ENCODE results near the gene LTB4R2. TPM values are rescaled to one million over a fixed set of nuclear protein-coding genes. Genes with fewer than 3 reads are reported as not detected.
A peak's percentile ranks its signal among the peaks of the same experiment; 100 is the strongest.

The LTB4R2 gene
- total RNA-seq, 2 donors from 2014 or later, result 15.2 to 21.8 TPM

DNA sequence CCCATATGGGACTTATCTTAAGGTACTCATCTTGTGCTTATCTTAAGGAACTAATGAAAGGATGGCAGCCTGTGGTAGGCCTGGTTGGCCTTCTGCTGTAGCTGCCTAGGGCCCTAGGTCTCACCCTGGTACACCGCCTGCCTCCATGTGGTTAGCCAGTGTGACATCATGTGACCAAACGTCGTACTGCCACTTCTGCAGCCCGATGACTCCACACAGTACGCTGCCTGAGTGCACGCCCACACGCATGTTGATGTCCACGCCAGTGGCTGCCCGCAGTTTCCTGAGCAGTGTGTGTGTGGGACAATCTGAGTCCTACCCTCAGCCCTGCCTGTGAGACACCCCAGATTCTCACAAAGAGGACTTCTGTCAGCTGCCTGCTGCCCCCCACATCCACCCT, 19.8 kb downstream of the LTB4R2 start:
- Histone ChIP-seq H3K4me1 (ENCODE audit: control insufficient read depth in 1 of 2, low read depth in 2 of 2) (peaks cover 22 to 32% of the 10 kb centered on the region in 2 donors), H3K27me3 (replicated peaks; ENCODE audit: insufficient read depth) (peaks cover 3% of the 10 kb centered on the region), H3K27ac (no peak overlapping the region), H3K4me3 (no peak overlapping the region), H3K9me3 (no peaks in the 10 kb centered on the region), H3K36me3 (no peaks in the 10 kb centered on the region)
- TF ChIP-seq, protein P1, sequence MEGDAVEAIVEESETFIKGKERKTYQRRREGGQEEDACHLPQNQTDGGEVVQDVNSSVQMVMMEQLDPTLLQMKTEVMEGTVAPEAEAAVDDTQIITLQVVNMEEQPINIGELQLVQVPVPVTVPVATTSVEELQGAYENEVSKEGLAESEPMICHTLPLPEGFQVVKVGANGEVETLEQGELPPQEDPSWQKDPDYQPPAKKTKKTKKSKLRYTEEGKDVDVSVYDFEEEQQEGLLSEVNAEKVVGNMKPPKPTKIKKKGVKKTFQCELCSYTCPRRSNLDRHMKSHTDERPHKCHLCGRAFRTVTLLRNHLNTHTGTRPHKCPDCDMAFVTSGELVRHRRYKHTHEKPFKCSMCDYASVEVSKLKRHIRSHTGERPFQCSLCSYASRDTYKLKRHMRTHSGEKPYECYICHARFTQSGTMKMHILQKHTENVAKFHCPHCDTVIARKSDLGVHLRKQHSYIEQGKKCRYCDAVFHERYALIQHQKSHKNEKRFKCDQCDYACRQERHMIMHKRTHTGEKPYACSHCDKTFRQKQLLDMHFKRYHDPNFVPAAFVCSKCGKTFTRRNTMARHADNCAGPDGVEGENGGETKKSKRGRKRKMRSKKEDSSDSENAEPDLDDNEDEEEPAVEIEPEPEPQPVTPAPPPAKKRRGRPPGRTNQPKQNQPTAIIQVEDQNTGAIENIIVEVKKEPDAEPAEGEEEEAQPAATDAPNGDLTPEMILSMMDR (IDR thresholded peaks at IDR 0.05), result no peak
- ATAC-seq (ENCODE audit: insufficient number of reproducible peaks, low FRiP score, low read depth), result no peak
- DNase-seq (ENCODE audit: low spot score), result no peak

DNA sequence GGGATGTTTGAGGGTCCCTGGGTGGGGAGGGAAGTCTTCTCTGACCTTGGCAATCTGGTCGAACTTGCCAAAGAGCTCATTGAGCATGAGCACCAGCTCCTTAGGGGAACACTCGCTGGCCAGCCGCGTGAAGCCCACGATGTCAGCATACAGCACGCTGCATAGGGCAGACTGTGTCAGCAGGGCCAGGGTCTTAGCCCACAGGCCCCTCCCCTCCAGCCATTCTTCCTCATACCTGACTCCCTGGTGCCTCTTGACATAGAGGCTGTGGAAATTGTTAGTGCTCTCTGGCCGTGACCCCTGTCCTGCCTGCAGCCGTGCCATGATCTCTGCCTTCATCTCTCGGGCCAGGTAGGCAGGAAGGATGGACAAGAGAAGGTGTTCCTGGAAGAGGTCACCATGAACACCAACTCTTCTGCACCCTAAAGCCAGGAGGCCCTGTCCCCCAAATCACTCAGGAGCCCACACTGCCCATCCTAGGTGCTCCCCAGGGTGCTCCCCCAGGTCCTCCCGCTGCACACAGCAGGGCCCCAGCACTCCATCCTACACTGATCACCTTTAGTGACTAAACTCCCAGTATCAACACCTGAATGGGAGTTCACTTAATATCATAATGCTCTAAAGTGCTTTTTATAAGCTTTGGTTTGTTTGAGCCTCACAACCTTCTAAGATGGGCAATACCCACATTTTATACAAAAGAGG, 21.2 kb downstream of the LTB4R2 start:
- Histone ChIP-seq H3K27ac (no peak overlapping the region), H3K4me3 (no peak overlapping the region), H3K27me3 (replicated peaks; ENCODE audit: insufficient read depth) (peaks cover 3% of the 10 kb centered on the region), H3K36me3 (no peaks in the 10 kb centered on the region), H3K4me1 (ENCODE audit: control insufficient read depth in 1 of 2, low read depth in 2 of 2) (peaks cover 22 to 36% of the 10 kb centered on the region in 2 donors), H3K9me3 (no peaks in the 10 kb centered on the region)
- TF ChIP-seq, protein P1 (IDR thresholded peaks at IDR 0.05), result no peak
- ATAC-seq (ENCODE audit: insufficient number of reproducible peaks, low FRiP score, low read depth), result no peak
- no peak for DNase-seq (ENCODE audit: low spot score)

DNA sequence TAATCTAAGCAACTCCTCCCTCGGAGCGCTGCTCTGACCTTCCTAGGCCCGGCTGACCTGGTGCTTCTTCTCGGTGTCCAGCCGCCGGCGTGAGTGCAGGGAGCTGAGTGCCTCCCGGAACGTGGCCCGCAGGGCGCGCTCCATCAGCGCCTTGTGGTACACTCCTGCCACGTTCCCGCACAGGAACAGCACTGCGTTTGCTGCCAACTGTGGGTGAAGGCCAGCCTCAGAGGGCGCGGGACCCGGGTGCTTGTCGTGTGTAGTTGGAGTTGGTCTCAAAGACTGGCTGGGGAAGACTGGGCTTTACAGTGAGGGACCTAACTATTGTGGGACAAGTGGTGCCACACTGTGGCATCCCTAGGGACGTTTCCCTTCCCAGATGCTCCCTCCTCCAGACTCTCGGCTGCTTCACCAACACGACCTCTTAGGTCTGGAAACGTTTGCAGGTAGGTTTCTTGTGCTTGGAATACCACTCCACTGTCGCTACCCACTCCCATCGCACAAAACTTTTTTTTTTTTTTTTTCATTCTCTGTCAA, 21.9 kb downstream of the LTB4R2 start:
- DNase-seq (ENCODE audit: low spot score), result no peak
- Histone ChIP-seq H3K27me3 (replicated peaks; ENCODE audit: insufficient read depth) (peaks cover 3% of the 10 kb centered on the region), H3K4me3 (peak overlapping the region; percentile 64)

DNA sequence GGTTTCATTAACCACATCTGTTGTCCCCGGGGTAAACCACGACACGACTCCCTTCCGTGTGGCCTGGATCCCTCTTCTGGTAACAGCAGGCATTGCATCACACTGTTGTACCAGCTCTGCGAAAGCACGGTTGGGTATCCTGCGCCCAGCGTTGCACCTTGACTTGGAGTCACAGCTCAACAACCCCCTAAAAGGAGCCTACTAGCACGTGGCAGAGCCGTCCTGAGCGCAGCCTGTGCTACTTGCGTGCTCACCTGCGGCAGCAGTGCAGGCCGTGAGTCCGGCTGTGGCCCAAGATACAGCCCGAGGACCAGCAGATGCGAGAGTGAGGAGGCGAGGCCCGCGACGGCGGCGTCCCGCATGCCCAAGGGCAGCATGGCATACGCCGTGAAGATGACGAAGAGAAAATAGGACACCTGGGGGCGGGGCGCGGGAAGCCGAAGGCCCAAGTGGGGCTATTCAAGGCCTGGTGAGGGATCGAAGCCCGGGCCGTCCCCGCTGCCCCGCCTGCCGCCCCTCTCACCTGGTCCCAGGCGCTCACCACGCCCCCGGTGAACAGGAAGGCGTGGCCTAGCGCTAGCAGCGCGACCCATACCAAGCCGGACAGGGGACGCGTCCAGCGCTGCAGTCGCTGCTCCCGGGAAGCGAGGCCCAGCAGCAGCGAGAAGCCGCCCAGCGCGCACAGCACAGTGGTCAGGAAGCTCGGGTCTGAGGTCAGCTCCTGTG, 22.5 kb downstream of the LTB4R2 start:
- H3K27ac ChIP-seq, result no peak overlapping the region
- no peak for DNase-seq (ENCODE audit: low spot score)
- H3K27me3 ChIP-seq (replicated peaks; ENCODE audit: insufficient read depth), result peaks cover 3% of the 10 kb centered on the region
- H3K4me1 ChIP-seq (ENCODE audit: control insufficient read depth in 1 of 2, low read depth in 2 of 2), result peaks cover 22 to 36% of the 10 kb centered on the region in 2 donors
- TF ChIP-seq, protein P1 (IDR thresholded peaks at IDR 0.05), result peak; percentile 79
- H3K4me3 ChIP-seq, result peak overlapping the region; percentile 64
- no peaks in the 10 kb centered on the region for H3K36me3 ChIP-seq
- H3K9me3 ChIP-seq, result no peaks in the 10 kb centered on the region
- no peak for ATAC-seq (ENCODE audit: insufficient number of reproducible peaks, low FRiP score, low read depth)

More for the DNA sequence above, 21.9 kb downstream of the LTB4R2 start:
- Histone ChIP-seq H3K4me1 (ENCODE audit: control insufficient read depth in 1 of 2, low read depth in 2 of 2) (peaks cover 22 to 36% of the 10 kb centered on the region in 2 donors), H3K27ac (no peak overlapping the region), H3K36me3 (no peaks in the 10 kb centered on the region), H3K9me3 (no peaks in the 10 kb centered on the region)
- TF ChIP-seq, protein P1 (IDR thresholded peaks at IDR 0.05), result no peak
- ATAC-seq (ENCODE audit: insufficient number of reproducible peaks, low FRiP score, low read depth), result no peak
